K562 (cell line): ENCODE results near the gene BICD1. TPM values are rescaled to one million over a fixed set of nuclear protein-coding genes. Genes with fewer than 3 reads are reported as not detected.
A peak's percentile ranks its signal among the peaks of the same experiment; 100 is the strongest.

Source experiments
- ATAC-seq: fragments of 200-7000 bp; cut with Tn5 transposase; 3 replicates; pipeline ENCODE4 v1.9.1; 2020; ENCODE audit warnings: moderate library complexity
- BruUV-seq: library from RNA; stranded (reverse); fragments of 400-500 nt; replicated peaks from 2 replicates; lab custom pipeline; 2021; lab: Mats Ljungman, UMichigan
- CTCF ChIA-PET: fragments of 300-600 bp; formaldehyde crosslinking; extraction: SDS; loops from one replicate; lab custom pipeline; 2021; ENCODE audit warnings: low intra/inter-chr PET ratio; lab: Yijun Ruan, JAX
- POLR2A ChIA-PET: fragments of 300-600, 350-650 bp; sonication (Branson Sonifier 250); formaldehyde crosslinking; extraction: SDS; loops from one replicate; lab custom pipeline; 2021; ENCODE audit warnings: antibody characterized with exemption, inconsistent platforms; lab: Yijun Ruan, JAX
- DNase-seq, 4 experiments: peaks; one replicate each; pipeline versions ENCODE4 v3.0.0 to v3.0.0-alpha.2; 2011 to 2018; ENCODE audit warnings: low spot score in 3 of 4, mixed read lengths in 3 of 4; ENCODE audit errors: extremely low read depth in 1 of 4
- FAIRE-seq: peaks from 2 replicates; lab custom pipeline; 2011; peaks lifted over from hg19 to GRCh38; lab: Jason Lieb, UNC
- H2AFZ ChIP-seq: 2 replicates; pipeline ENCODE4 v1.6.0; 2011; ENCODE audit warnings: low read depth, low read length, control low read depth, inconsistent platforms
- H3K27ac ChIP-seq: fragments of 200-600 bp; 3 replicates; pipeline ENCODE4 v1.8.0; 2011; ENCODE audit warnings: low read depth, mild to moderate bottlenecking, control low read depth, inconsistent platforms, low read length, moderate library complexity, mixed read lengths; ENCODE audit errors: extremely low read depth
- H3K27me3 ChIP-seq, 2 experiments: fragments of 300-600 bp in 1 of 2; 2 replicates in 1 of 2; 3 replicates in 1 of 2; pipeline versions ENCODE4 v1.6.0 to v1.8.0; 2011; ENCODE audit warnings: inconsistent platforms in 2 of 2, low read length in 2 of 2, mild to moderate bottlenecking in 1 of 2, mixed read lengths in 1 of 2, moderate library complexity in 1 of 2; ENCODE audit not compliant: control insufficient read depth in 2 of 2, insufficient read depth in 2 of 2
- H3K36me3 ChIP-seq: fragments of 300-600 bp; 3 replicates; pipeline ENCODE4 v1.8.0; 2011; ENCODE audit warnings: mild to moderate bottlenecking, low read length, inconsistent platforms; ENCODE audit not compliant: control insufficient read depth, insufficient read depth
- H3K4me1 ChIP-seq, 2 experiments: fragments of 200-600 bp in 1 of 2; replicated peaks in 1 of 2; 2 replicates in 1 of 2; 3 replicates in 1 of 2; pipeline versions ENCODE4 v1.5.1 to v1.8.0; 2011; ENCODE audit warnings: inconsistent platforms in 2 of 2, low read length in 2 of 2, mild to moderate bottlenecking in 1 of 2, mixed read lengths in 1 of 2, moderate library complexity in 1 of 2; ENCODE audit not compliant: control insufficient read depth in 2 of 2, insufficient read depth in 2 of 2
- H3K4me2 ChIP-seq: 2 replicates; pipeline ENCODE4 v1.6.1; 2011; ENCODE audit warnings: low read length, control low read depth, inconsistent platforms, mixed read lengths; ENCODE audit not compliant: insufficient read depth
- H3K4me3 ChIP-seq: fragments of 200-600 bp; sonication (generic), shearing (Covaris generic); 2 replicates; pipeline ENCODE4 v1.5.1; 2016; ENCODE audit warnings: control low read depth, inconsistent platforms
- H3K79me2 ChIP-seq: fragments of 200-600 bp; 3 replicates; pipeline ENCODE4 v1.8.0; 2011; ENCODE audit warnings: low read length, inconsistent platforms; ENCODE audit not compliant: control insufficient read depth, insufficient read depth
- H3K9ac ChIP-seq, 2 experiments: 2 replicates each; pipeline versions ENCODE4 v1.6.0 to v1.6.1; 2011; ENCODE audit warnings: low read depth in 2 of 2, low read length in 2 of 2, control low read depth in 1 of 2, inconsistent platforms in 1 of 2, mild to moderate bottlenecking in 1 of 2, mixed read lengths in 1 of 2; ENCODE audit not compliant: insufficient read depth in 1 of 2
- H3K9me1 ChIP-seq: one replicate; pipeline ENCODE4 v1.6.0; 2011; ENCODE audit warnings: inconsistent platforms, mild to moderate bottlenecking, low read length, moderate library complexity; ENCODE audit not compliant: control insufficient read depth, insufficient read depth
- H3K9me3 ChIP-seq: replicated peaks from 2 replicates; pipeline ENCODE4 v1.5.1; 2011; ENCODE audit warnings: low read depth, low read length, inconsistent platforms; ENCODE audit not compliant: control insufficient read depth, insufficient read depth
- H4K20me1 ChIP-seq: replicated peaks from 2 replicates; pipeline ENCODE4 v1.6.1; 2011; ENCODE audit warnings: low read length, inconsistent platforms, mixed read lengths; ENCODE audit not compliant: control insufficient read depth, insufficient read depth
- KAT8 ChIP-seq: fragments of 450-650 bp; IDR thresholded peaks from 2 replicates; pipeline ENCODE4 v1.6.1; 2016; ENCODE audit warnings: low read depth, mild to moderate bottlenecking
- KDM2B ChIP-seq: fragments of 250-450 bp; sonication (Bioruptor Pico); IDR thresholded peaks from 2 replicates; pipeline ENCODE4 v1.8.0; 2021; ENCODE audit warnings: mild to moderate bottlenecking, moderate library complexity
- RBM25 ChIP-seq: fragments of 200-400 bp; formaldehyde crosslinking; IDR thresholded peaks from 2 replicates; pipeline ENCODE4 v1.6.1; 2018; ENCODE audit warnings: low read length, low read depth, moderate library complexity; ENCODE audit not compliant: severe bottlenecking
- TAF9B ChIP-seq: fragments of 450-650 bp; IDR thresholded peaks from 2 replicates; pipeline ENCODE4 v1.6.1; 2018; ENCODE audit warnings: mild to moderate bottlenecking; ENCODE audit not compliant: partially characterized antibody
- WGBS: fragments of 100-300 bp; shearing (Covaris generic); methylation state at CpG from one replicate; pipeline ENCODE4 v1.1.6; 2016; ENCODE audit warnings: low coverage, mixed read lengths; ENCODE audit not compliant: insufficient coverage; ENCODE audit errors: missing lambda C conversion rate; 5-methylcytosine and 5-hydroxymethylcytosine counted together
- in situ Hi-C: fragments of 300-500 bp; cut with MboI; formaldehyde crosslinking; loops from 4 replicates; pipeline ENCODE4 v1.15.0; 2018; ENCODE audit warnings: inconsistent platforms, mixed read lengths
- intact Hi-C: fragments of 100-400 bp; cut with micrococcal nuclease; formaldehyde crosslinking; loops from 2 replicates; pipeline ENCODE4 v1.14.2; 2022
- polyA plus RNA-seq, 8 experiments: library from polyadenylated mRNA; depleted of rRNA in 4 of 8; stranded (reverse) in 5 of 8; unstranded in 3 of 8; fragments of >200 nt; fragmentation: Nextera tagmentation in 2 of 8; fragmentation: Illumina TruSeq in 1 of 8; extraction: Ambion mirVana in 2 of 8; extraction: Trizol in 1 of 8; gene quantifications; 2 replicates each; pipeline versions ENCODE4 v1.2.1 to v1.2.3, GENCODE V29; 2011 to 2014; ENCODE audit warnings: inconsistent platforms in 1 of 8, missing spikeins in 1 of 8
- total RNA-seq, 7 experiments: library from RNA; depleted of rRNA in 6 of 7; stranded (reverse); fragments of >200 nt in 6 of 7; fragmentation: Illumina TruSeq in 2 of 7; extraction: Trizol in 2 of 7; gene quantifications; 2 replicates each; pipeline versions ENCODE4 v1.2.1 to v1.2.3, GENCODE V29; 2011 to 2021; ENCODE audit warnings: low replicate concordance in 1 of 7
- TF ChIP-seq, protein P1 (sequence below): fragments of 200-800 bp; sonication (Bioruptor generic); IDR thresholded peaks from 2 replicates; pipeline ENCODE4 v1.6.1; 2017; ENCODE audit warnings: missing genetic modification characterization, missing compliant biosample characterization

BICD1 gene
- total and polyA plus RNA-seq, 9 of the 15 experiments (the other 6 are each of a cell fraction or from before 2014, with no cell fraction given): 3.5 to 21.1 (median 12.5) TPM

DNA sequence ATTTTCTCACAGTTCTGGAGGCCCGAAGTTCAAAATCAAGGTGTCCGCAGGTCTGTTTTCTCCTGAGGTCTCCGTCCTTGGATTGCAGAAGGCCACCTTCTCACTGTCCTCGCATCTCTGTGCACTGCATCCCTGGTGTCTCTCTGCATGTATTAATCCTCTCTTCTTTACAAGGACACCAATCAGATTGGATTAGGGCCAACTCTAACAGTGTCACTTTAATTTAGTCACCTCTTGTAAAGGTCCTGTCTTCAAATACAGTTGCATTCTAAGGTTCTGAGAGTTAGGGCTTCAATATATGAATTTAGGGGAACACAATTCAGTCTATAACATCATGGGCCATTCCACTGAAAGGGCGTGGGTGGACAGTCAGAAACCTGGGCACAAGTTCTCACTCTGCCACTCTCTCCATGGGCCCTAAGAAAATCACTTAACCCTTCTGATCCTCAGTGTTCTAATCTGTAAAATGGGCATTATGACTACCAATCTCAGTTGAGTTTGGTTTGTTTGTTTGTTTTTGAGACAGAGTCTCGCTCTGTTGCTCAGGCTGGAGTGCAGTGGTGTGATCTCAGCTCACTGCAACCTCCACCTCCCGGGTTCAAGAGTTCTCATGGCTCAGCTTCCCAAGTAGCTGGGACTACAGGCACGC lies 251.1 kb downstream of the BICD1 start (continued):
- TF ChIP-seq RBM25 (peak; percentile 54), TAF9B (no peak)
- TF ChIP-seq, all 486 proteins: peak for 4

- no peak overlapping the region for H2AFZ ChIP-seq
- FAIRE-seq: no peak
- no peaks in the 10 kb centered on the region for H3K9me3 ChIP-seq
- TF ChIP-seq KAT8 (no peak), KDM2B (CRISPR knock-in tag) (no peak)
- TF ChIP-seq, protein P1, sequence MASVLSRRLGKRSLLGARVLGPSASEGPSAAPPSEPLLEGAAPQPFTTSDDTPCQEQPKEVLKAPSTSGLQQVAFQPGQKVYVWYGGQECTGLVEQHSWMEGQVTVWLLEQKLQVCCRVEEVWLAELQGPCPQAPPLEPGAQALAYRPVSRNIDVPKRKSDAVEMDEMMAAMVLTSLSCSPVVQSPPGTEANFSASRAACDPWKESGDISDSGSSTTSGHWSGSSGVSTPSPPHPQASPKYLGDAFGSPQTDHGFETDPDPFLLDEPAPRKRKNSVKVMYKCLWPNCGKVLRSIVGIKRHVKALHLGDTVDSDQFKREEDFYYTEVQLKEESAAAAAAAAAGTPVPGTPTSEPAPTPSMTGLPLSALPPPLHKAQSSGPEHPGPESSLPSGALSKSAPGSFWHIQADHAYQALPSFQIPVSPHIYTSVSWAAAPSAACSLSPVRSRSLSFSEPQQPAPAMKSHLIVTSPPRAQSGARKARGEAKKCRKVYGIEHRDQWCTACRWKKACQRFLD: no peak
- TF ChIP-seq, all 486 proteins: peak for 0
- no peaks in the 10 kb centered on the region for H3K4me1 ChIP-seq
- intact Hi-C loops (no loop called here), in situ Hi-C loops (loop anchor here (10.0 kb wide), 1 partner anchor 294 kb away; no protein-coding TSS in a partner anchor)
- no peak overlapping the region for H3K4me2 ChIP-seq
- H4K20me1 ChIP-seq: no peaks in the 10 kb centered on the region
- no peaks in the 10 kb centered on the region for H3K27me3 ChIP-seq
- POLR2A ChIA-PET: interaction anchor here (0.7 kb wide), 1 partner anchor 168 kb away, joined by 3 read pairs; no protein-coding TSS in a partner anchor
- no peak overlapping the region for H3K4me3 ChIP-seq
- H3K79me2 ChIP-seq: no peaks in the 10 kb centered on the region
- WGBS: 8% methylated on average over 6 of the region's 6 CpGs
- no peak overlapping the region for H3K27ac ChIP-seq
- ATAC-seq (no peak), DNase-seq (no peak)
- BruUV-seq: no TSS peak
- no peaks in the 10 kb centered on the region for H3K9me1 ChIP-seq
- H3K36me3 ChIP-seq: no peaks in the 10 kb centered on the region
- no peak overlapping the region for H3K9ac ChIP-seq
- CTCF ChIA-PET: no interaction called here
Observed at GRCh38 chr12:32360956-32361355, 254.3 kb downstream of the BICD1 start.
